ENCODE measurements around the gene CHMP1A.
"Not testable (repeated sequence)": the region's sequence is repeated elsewhere in the genome, so short reads cannot be mapped to it uniquely, and the experiment has no call there.

- not testable (repeated sequence) for TF ChIP-seq EZH2 (IDR thresholded peaks at IDR 0.05); CTCF (IDR thresholded peaks at IDR 0.05 in 2 of 3, conservative IDR thresholded peaks at IDR 0.05 in 1 of 3; ENCODE audit: borderline replicate concordance in 1 of 3, insufficient read depth in 1 of 3, low read depth in 2 of 3, low read length in 2 of 3); EGR1 (IDR thresholded peaks at IDR 0.05; ENCODE audit: low read depth); YY1 (IDR thresholded peaks at IDR 0.05; ENCODE audit: extremely low read depth, insufficient replicate concordance, low read depth, low read length); EZH2phosphoT487 (IDR thresholded peaks at IDR 0.05; ENCODE audit: borderline replicate concordance); SIN3A (IDR thresholded peaks at IDR 0.05; ENCODE audit: low read depth); JUND (IDR thresholded peaks at IDR 0.05); POLR2A (IDR thresholded peaks at IDR 0.05; ENCODE audit: borderline replicate concordance, extremely low read depth, insufficient read depth, insufficient read length); SP1 (IDR thresholded peaks at IDR 0.05; ENCODE audit: low read depth); POLR2AphosphoS5 (IDR thresholded peaks at IDR 0.05; ENCODE audit: low read depth, low read length)
- TF ChIP-seq, protein P1, sequence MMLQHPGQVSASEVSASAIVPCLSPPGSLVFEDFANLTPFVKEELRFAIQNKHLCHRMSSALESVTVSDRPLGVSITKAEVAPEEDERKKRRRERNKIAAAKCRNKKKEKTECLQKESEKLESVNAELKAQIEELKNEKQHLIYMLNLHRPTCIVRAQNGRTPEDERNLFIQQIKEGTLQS (IDR thresholded peaks at IDR 0.05): not testable (repeated sequence)
Observed at GRCh38 chr16:89664238-89664637, 6.7 kb upstream of the CHMP1A start.

Measured in HCT116 (cell line).